Fibroblast of lung (primary cell): ENCODE data around the gene TGFBR3.

Source experiments
- CTCF ChIP-seq, 2 donors: IDR thresholded peaks in 1 of 2; conservative IDR thresholded peaks in 1 of 2; 1 replicate in 1 of 2; 2 replicates in 1 of 2; pipeline ENCODE4 v1.5.1; 2011 to 2012; ENCODE audit warnings: low read length in 2 of 2, control low read depth in 1 of 2, inconsistent platforms in 1 of 2, low read depth in 1 of 2, mild to moderate bottlenecking in 1 of 2
- EZH2 ChIP-seq: IDR thresholded peaks from 2 replicates; pipeline ENCODE4 v1.5.1; 2012; ENCODE audit warnings: low read length, control low read depth, mild to moderate bottlenecking; ENCODE audit errors: missing control alignments

- TF ChIP-seq EZH2 = no peak
- no peak for TF ChIP-seq CTCF (conservative IDR thresholded peaks at IDR 0.05 in 1 of 2, IDR thresholded peaks at IDR 0.05 in 1 of 2; ENCODE audit: low read depth in 1 of 2, low read length in 2 of 2)
Observed at GRCh38 chr1:91791691-91792488, 94.1 kb downstream of the TGFBR3 start.
